ENCODE results near the gene PPIP5K2.

GRCh38 chr5:103098993-103099392 is 21.1 kb upstream of the PPIP5K2 start:
- no peak for TF ChIP-seq CTCF (IDR thresholded peaks at IDR 0.05)
- no peak for TF ChIP-seq POLR2A (IDR thresholded peaks at IDR 0.05)
